HEK293T (cell line): ENCODE measurements around the gene KCNQ5.

Source experiments
- ARNT ChIP-seq: fragments of 450-650 bp; IDR thresholded peaks from 2 replicates; pipeline ENCODE4 v1.6.1; 2017; ENCODE audit warnings: mild to moderate bottlenecking
- ELF4 ChIP-seq: fragments of 450-650 bp; IDR thresholded peaks from 2 replicates; pipeline ENCODE4 v1.6.1; 2017; ENCODE audit warnings: antibody characterized with exemption
- FOXA1 ChIP-seq: fragments of 450-650 bp; IDR thresholded peaks from 2 replicates; pipeline ENCODE4 v1.6.1; 2016; ENCODE audit warnings: mild to moderate bottlenecking
- FOXK2 ChIP-seq: fragments of 450-650 bp; IDR thresholded peaks from 2 replicates; pipeline ENCODE4 v1.6.1; 2016; ENCODE audit warnings: mild to moderate bottlenecking
- FOXM1 ChIP-seq: fragments of 450-650 bp; IDR thresholded peaks from 2 replicates; pipeline ENCODE4 v1.6.1; 2017; ENCODE audit warnings: mild to moderate bottlenecking, borderline replicate concordance
- L3MBTL2 ChIP-seq: fragments of 450-650 bp; conservative IDR thresholded peaks from 2 replicates; pipeline ENCODE4 v1.6.1; 2016; ENCODE audit warnings: mild to moderate bottlenecking
- LEF1 ChIP-seq: fragments of 450-650 bp; IDR thresholded peaks from 2 replicates; pipeline ENCODE4 v1.6.1; 2017; ENCODE audit warnings: mild to moderate bottlenecking, borderline replicate concordance
- PKNOX1 ChIP-seq: fragments of 450-650 bp; IDR thresholded peaks from 2 replicates; pipeline ENCODE4 v1.6.1; 2016
- SP1 ChIP-seq: fragments of 450-650 bp; IDR thresholded peaks from 2 replicates; pipeline ENCODE4 v1.6.1; 2017
- SUZ12 ChIP-seq: fragments of 450-650 bp; IDR thresholded peaks from 2 replicates; pipeline ENCODE4 v1.6.1; 2016; ENCODE audit warnings: mild to moderate bottlenecking
- TARDBP ChIP-seq: fragments of 450-650 bp; IDR thresholded peaks from 2 replicates; pipeline ENCODE4 v1.6.1; 2016

- no peak for TF ChIP-seq FOXK2
- no peak for TF ChIP-seq SP1
- TF ChIP-seq LEF1: no peak
- no peak for TF ChIP-seq FOXM1
- TF ChIP-seq L3MBTL2: no peak
- TF ChIP-seq FOXA1: no peak
- no peak for TF ChIP-seq TARDBP
- TF ChIP-seq PKNOX1: no peak
- TF ChIP-seq ELF4: no peak
- TF ChIP-seq SUZ12: no peak
- no peak for TF ChIP-seq ARNT
These were observed 21.4 kb downstream of the KCNQ5 start for GRCh38 chr6:72643214-72643613.
